GM12878 (cell line): ENCODE results near the gene MBIP. TPM values are rescaled to one million over a fixed set of nuclear protein-coding genes. Genes with fewer than 3 reads are reported as not detected.
A peak's percentile ranks its signal among the peaks of the same experiment; 100 is the strongest.

Experiments
- ATAC-seq: fragments of 200-7000 bp; cut with Tn5 transposase; 3 replicates; pipeline ENCODE4 v1.9.1; 2020; ENCODE audit warnings: mild to moderate bottlenecking, moderate library complexity
- BruUV-seq: library from RNA; stranded (reverse); fragments of 400-500 nt; replicated peaks from 2 replicates; lab custom pipeline; 2021; lab: Mats Ljungman, UMichigan
- CTCF ChIA-PET: fragments of 300-600 bp; sonication (Branson Sonifier 250); formaldehyde crosslinking; extraction: SDS; loops from one replicate; lab custom pipeline; 2021; ENCODE audit warnings: inconsistent platforms; lab: Yijun Ruan, JAX
- POLR2A ChIA-PET: fragments of 350-600 bp; formaldehyde crosslinking; extraction: SDS; loops from one replicate; lab custom pipeline; 2021; ENCODE audit warnings: inconsistent platforms; lab: Charles Lee
- RAD21 ChIA-PET: fragments of 300-600 bp; sonication (Branson Sonifier 250); formaldehyde crosslinking; loops from one replicate; lab custom pipeline; 2023; ENCODE audit warnings: antibody characterized with exemption; ENCODE audit not compliant: unreplicated experiment; lab: Charles Lee
- SMC1A ChIA-PET: fragments of 300-600 bp; sonication (Branson Sonifier 250); formaldehyde crosslinking; loops from one replicate; lab custom pipeline; 2023; ENCODE audit not compliant: unreplicated experiment, uncharacterized antibody; lab: Charles Lee
- DNase-seq: peaks from one replicate; pipeline ENCODE4 v3.0.0-alpha.2; 2011; ENCODE audit warnings: low read depth, low spot score
- FAIRE-seq: peaks from 3 replicates; lab custom pipeline; 2011; peaks lifted over from hg19 to GRCh38; lab: Jason Lieb, UNC
- H2AFZ ChIP-seq: 2 replicates; pipeline ENCODE4 v1.6.0; 2011; ENCODE audit warnings: low read depth, low read length, control low read depth; ENCODE audit not compliant: control insufficient read depth
- H3K27ac ChIP-seq: 2 replicates; pipeline ENCODE4 v1.5.1; 2011; ENCODE audit warnings: control low read depth; ENCODE audit not compliant: control insufficient read depth, insufficient read depth
- H3K27me3 ChIP-seq, 2 experiments: replicated peaks in 1 of 2; 2 replicates each; pipeline versions ENCODE4 v1.6.0 to v1.6.1; 2011; ENCODE audit warnings: low read length in 1 of 2; ENCODE audit not compliant: control insufficient read depth in 2 of 2, insufficient read depth in 2 of 2
- H3K36me3 ChIP-seq, 2 experiments: 2 replicates each; pipeline ENCODE4 v1.5.1; 2011; ENCODE audit warnings: low read length in 1 of 2; ENCODE audit not compliant: control insufficient read depth in 2 of 2, insufficient read depth in 2 of 2
- H3K4me1 ChIP-seq: 2 replicates; pipeline ENCODE4 v1.6.1; 2011; ENCODE audit warnings: mild to moderate bottlenecking, low read length, moderate library complexity, mixed read lengths; ENCODE audit not compliant: control insufficient read depth, insufficient read depth
- H3K4me2 ChIP-seq: 2 replicates; pipeline ENCODE4 v1.6.0; 2011; ENCODE audit warnings: control low read depth; ENCODE audit not compliant: control insufficient read depth, insufficient read depth
- H3K4me3 ChIP-seq: fragments of 200-600 bp; sonication (generic); 2 replicates; pipeline ENCODE4 v1.5.1; 2016
- H3K79me2 ChIP-seq: 2 replicates; pipeline ENCODE4 v1.6.0; 2011; ENCODE audit warnings: low read length; ENCODE audit not compliant: control insufficient read depth, insufficient read depth
- H3K9ac ChIP-seq: 2 replicates; pipeline ENCODE4 v1.8.0; 2011; ENCODE audit warnings: low read length, control low read depth, mixed read lengths; ENCODE audit not compliant: control insufficient read depth, insufficient read depth
- H3K9me3 ChIP-seq: replicated peaks from 3 replicates; pipeline ENCODE4 v1.5.1; 2011; ENCODE audit warnings: mild to moderate bottlenecking, low read length; ENCODE audit not compliant: control insufficient read depth, insufficient read depth
- H4K20me1 ChIP-seq: 2 replicates; pipeline ENCODE4 v1.6.0; 2011; ENCODE audit not compliant: control insufficient read depth, insufficient read depth
- CBFB ChIP-seq: IDR thresholded peaks from 2 replicates; pipeline ENCODE4 v1.6.1; 2016; ENCODE audit warnings: antibody characterized with exemption, low read depth
- CHD1 ChIP-seq: IDR thresholded peaks from 2 replicates; pipeline ENCODE4 v1.6.1; 2012; ENCODE audit warnings: low read depth, low read length, improper control_type of control experiment
- CTCF ChIP-seq, 3 experiments: IDR thresholded peaks in 2 of 3; conservative IDR thresholded peaks in 1 of 3; 2 replicates each; pipeline ENCODE4 v1.5.1; 2011; ENCODE audit warnings: low read depth in 3 of 3, low read length in 3 of 3, mild to moderate bottlenecking in 3 of 3, control low read depth in 2 of 3, moderate library complexity in 2 of 3, inconsistent platforms in 1 of 3, mixed read lengths in 1 of 3; ENCODE audit not compliant: control insufficient read depth in 2 of 3, insufficient read depth in 1 of 3; ENCODE audit errors: extremely low read depth in 1 of 3
- E4F1 ChIP-seq: fragments of 450-650 bp; IDR thresholded peaks from 2 replicates; pipeline ENCODE4 v1.6.1; 2018; ENCODE audit warnings: borderline replicate concordance, mild to moderate bottlenecking; ENCODE audit not compliant: partially characterized antibody
- HSF1 ChIP-seq: fragments of 150-350 bp; IDR thresholded peaks from 2 replicates; pipeline ENCODE4 v1.6.1; 2014; ENCODE audit warnings: mild to moderate bottlenecking, low read depth, low read length
- KDM1A ChIP-seq: fragments of 200-600 bp; sonication (generic); IDR thresholded peaks from 2 replicates; pipeline ENCODE4 v1.6.1; 2016; ENCODE audit warnings: borderline replicate concordance
- MTA2 ChIP-seq: fragments of 450-650 bp; IDR thresholded peaks from 2 replicates; pipeline ENCODE4 v1.6.1; 2016; ENCODE audit warnings: low read depth, mild to moderate bottlenecking, moderate library complexity
- MYB ChIP-seq: fragments of 150-350 bp; IDR thresholded peaks from 2 replicates; pipeline ENCODE4 v1.6.1; 2014; ENCODE audit warnings: mild to moderate bottlenecking, low read depth, low read length, borderline replicate concordance
- RFX5 ChIP-seq: IDR thresholded peaks from 2 replicates; pipeline ENCODE4 v1.6.1; 2011; ENCODE audit warnings: low read depth, low read length, improper control_type of control experiment
- SIX5 ChIP-seq: IDR thresholded peaks from 2 replicates; pipeline ENCODE4 v1.6.1; 2011; ENCODE audit warnings: mild to moderate bottlenecking, low read depth, low read length, moderate library complexity; ENCODE audit not compliant: severe bottlenecking
- SMAD5 ChIP-seq: IDR thresholded peaks from 2 replicates; pipeline ENCODE4 v1.6.1; 2016; ENCODE audit warnings: antibody characterized with exemption, low read depth
- SPI1 ChIP-seq: IDR thresholded peaks from 2 replicates; pipeline ENCODE4 v1.6.1; 2011; ENCODE audit warnings: low read depth, mild to moderate bottlenecking, low read length, moderate library complexity, borderline replicate concordance; ENCODE audit not compliant: insufficient read depth
- TCF3 ChIP-seq: IDR thresholded peaks from 2 replicates; pipeline ENCODE4 v1.6.1; 2012; ENCODE audit warnings: low read depth, mild to moderate bottlenecking, low read length, borderline replicate concordance; ENCODE audit not compliant: insufficient read depth
- ZZZ3 ChIP-seq: IDR thresholded peaks from 2 replicates; pipeline ENCODE4 v1.6.1; 2011; ENCODE audit warnings: low read depth; ENCODE audit not compliant: control insufficient read depth, insufficient read length
- WGBS: methylation state at CpG from one replicate; pipeline ENCODE4 v1.1.6; 2016; ENCODE audit warnings: low lambda C conversion rate; ENCODE audit not compliant: insufficient replicate concordance, insufficient coverage; ENCODE audit errors: missing lambda C conversion rate; 5-methylcytosine and 5-hydroxymethylcytosine counted together
- in situ Hi-C: fragments of 300-500 bp; cut with MboI; formaldehyde crosslinking; loops from 9 replicates; pipeline ENCODE4 v1.14.3; 2018; ENCODE audit warnings: mixed read lengths
- intact Hi-C: fragments of 100-400 bp; cut with micrococcal nuclease; formaldehyde crosslinking; loops from one replicate; pipeline ENCODE4 v1.14.2; 2022; ENCODE audit not compliant: unreplicated experiment
- polyA plus RNA-seq, 11 experiments: library from polyadenylated mRNA; depleted of rRNA in 4 of 11; unstranded in 6 of 11; stranded (reverse) in 5 of 11; fragments of >200 nt; fragmentation: Nextera tagmentation in 4 of 11; fragmentation: Illumina TruSeq in 1 of 11; extraction: Ambion mirVana in 4 of 11; extraction: Trizol in 1 of 11; gene quantifications; 1 replicate in 1 of 11; 2 replicates in 10 of 11; pipeline versions ENCODE4 v1.2.1 to v1.2.3, GENCODE V29; 2011 to 2016; ENCODE audit warnings: inconsistent platforms in 2 of 11, missing spikeins in 2 of 11, low read depth in 1 of 11
- total RNA-seq, 4 experiments: library from RNA; depleted of rRNA in 3 of 4; stranded (reverse); fragments of >200 nt in 3 of 4; fragmentation: Illumina TruSeq in 1 of 4; extraction: Trizol in 1 of 4; gene quantifications; 2 replicates each; pipeline versions ENCODE4 v1.2.1 to v1.2.3, GENCODE V29; 2013 to 2021

MBIP gene
- total and polyA plus RNA-seq, 10 of the 15 experiments (the other 5 are each of a cell fraction or from before 2014, with no cell fraction given): 9.0 to 43.5 (median 32.1) TPM

GRCh38 chr14:36284971-36285595, 35.4 kb downstream of the MBIP start (continued):
- TF ChIP-seq CTCF (IDR thresholded peaks at IDR 0.05 in 2 of 3, conservative IDR thresholded peaks at IDR 0.05 in 1 of 3; ENCODE audit: control insufficient read depth in 2 of 3, extremely low read depth in 1 of 3, insufficient read depth in 1 of 3, low read depth in 3 of 3, low read length in 3 of 3) (no peak), SMAD5 (no peak), CHD1 (no peak), KDM1A (no peak), MTA2 (no peak), TCF3 (no peak)

GRCh38 chr14:36281309-36281708, 39.1 kb downstream of the MBIP start:
- Histone ChIP-seq H3K4me2 (no peak overlapping the region), H4K20me1 (no peaks in the 10 kb centered on the region), H3K4me3 (no peak overlapping the region), H3K4me1 (no peaks in the 10 kb centered on the region), H2AFZ (no peak overlapping the region), H3K9me3 (no peaks in the 10 kb centered on the region), H3K9ac (no peak overlapping the region), H3K27ac (no peak overlapping the region), H3K36me3 (no peaks in the 10 kb centered on the region), H3K27me3 (no peaks in the 10 kb centered on the region), H3K79me2 (no peaks in the 10 kb centered on the region)
- WGBS: 93% methylated on average over 2 of the region's 2 CpGs
- POLR2A ChIA-PET: no interaction called here
- peak; percentile 47; the same call in 1 of the 3 replicates for ATAC-seq
- FAIRE-seq: no peak
- RAD21 ChIA-PET: no interaction called here
- in situ Hi-C loops: no loop called here
- CTCF ChIA-PET: interaction anchor here (1.0 kb wide), 1 partner anchor 19 kb away, joined by 3 read pairs; no protein-coding TSS in a partner anchor
- intact Hi-C loops: no loop called here
- no TSS peak for BruUV-seq
- SMC1A ChIA-PET: no interaction called here
- DNase-seq: no peak
- TF ChIP-seq HSF1 (no peak), MTA2 (no peak), E4F1 (no peak), CBFB (no peak), RFX5 (no peak), ZZZ3 (no peak), KDM1A (no peak), MYB (no peak), CHD1 (no peak), SPI1 (no peak), SIX5 (no peak)
